Amniotic epithelial cell (primary cell): ENCODE measurements around the gene CDC25C.
A peak's percentile ranks its signal among the peaks of the same experiment; 100 is the strongest.

Source experiments
- DNase-seq: peaks from one replicate; pipeline ENCODE4 v3.0.0-alpha.2; 2010; ENCODE audit warnings: low read depth

CDC25C gene

GRCh38 chr5:138331449-138332368 is at the start of gene CDC25C:
Gene CDC25C, minus strand, starts transcription at chr5:138331804. Its CDS starts 624 bp downstream, at chr5:138331180.
- peak; percentile 99 for DNase-seq

GRCh38 chr5:138372653-138373052 is 41.0 kb upstream of the CDC25C start:
- DNase-seq = no peak

GRCh38 chr5:138372225-138372624 is 40.6 kb upstream of the CDC25C start:
- DNase-seq = no peak

GRCh38 chr5:138371454-138371853 is 39.9 kb upstream of the CDC25C start:
- no peak for DNase-seq

GRCh38 chr5:138370537-138370936 is 38.9 kb upstream of the CDC25C start:
- DNase-seq = no peak

- DNase-seq = peak; percentile 61
These were observed 38.1 kb upstream of the CDC25C start for GRCh38 chr5:138369706-138370105.

GRCh38 chr5:138369261-138369660 is 37.7 kb upstream of the CDC25C start:
- no peak for DNase-seq

- DNase-seq = no peak
These were observed 35.2 kb upstream of the CDC25C start for GRCh38 chr5:138366632-138367382.

GRCh38 chr5:138364576-138364975 is 33.0 kb upstream of the CDC25C start:
- no peak for DNase-seq

- no peak for DNase-seq
These were observed 29.4 kb upstream of the CDC25C start for GRCh38 chr5:138360941-138361452.

GRCh38 chr5:138359621-138360020 is 28.0 kb upstream of the CDC25C start:
- no peak for DNase-seq

GRCh38 chr5:138354926-138355378 is 23.3 kb upstream of the CDC25C start:
- DNase-seq = peak; percentile 84

- DNase-seq = no peak
These were observed 22.8 kb upstream of the CDC25C start for GRCh38 chr5:138354387-138354786.

GRCh38 chr5:138353560-138354080 is 22.0 kb upstream of the CDC25C start:
- DNase-seq = no peak

- DNase-seq = peak; percentile 42
These were observed 21.3 kb upstream of the CDC25C start for GRCh38 chr5:138352722-138353559.

GRCh38 chr5:138352071-138352721 is 20.6 kb upstream of the CDC25C start, which contains the start of gene KDM3B:
Gene KDM3B, plus strand, starts transcription at chr5:138352685. Its CDS starts 111 bp downstream, at chr5:138352796.
- DNase-seq = peak; percentile 77

GRCh38 chr5:138351517-138351916 is 19.9 kb upstream of the CDC25C start:
- DNase-seq = no peak

GRCh38 chr5:138351056-138351455 is 19.5 kb upstream of the CDC25C start:
- DNase-seq = peak; percentile 44

GRCh38 chr5:138350563-138350890 is 18.9 kb upstream of the CDC25C start:
- no peak for DNase-seq

GRCh38 chr5:138349852-138350562 is 18.4 kb upstream of the CDC25C start:
- DNase-seq = no peak
